Heart left ventricle (tissue), 16 donors: ENCODE data around the gene PTPRN2. TPM values are rescaled to one million over a fixed set of nuclear protein-coding genes. Genes with fewer than 3 reads are reported as not detected.

ENCODE experiments used
- ATAC-seq, 4 donors: fragments of 200-7000 bp; cut with Tn5 transposase; one replicate each; pipeline ENCODE4 v1.9.1; 2020 to 2022; ENCODE audit warnings: moderate library complexity in 4 of 4, mild to moderate bottlenecking in 3 of 4, moderate number of reproducible peaks in 1 of 4
- DNase-seq, 5 donors: peaks; one replicate each; pipeline ENCODE4 v3.0.0-alpha.2; 2020
- H3K27ac ChIP-seq, 12 donors: fragments of 200-600 bp; sonication (generic) in 4 of 12; one replicate each; pipeline versions ENCODE4 v1.5.0 to v1.8.0; 2016 to 2022; ENCODE audit warnings: mild to moderate bottlenecking in 2 of 12
- H3K27me3 ChIP-seq, 9 donors: fragments of 200-600 bp; sonication (generic) in 2 of 9; one replicate each; pipeline versions ENCODE4 v1.5.1 to v1.8.0; 2016 to 2022; ENCODE audit warnings: mild to moderate bottlenecking in 3 of 9
- H3K36me3 ChIP-seq, 9 donors: fragments of 200-600 bp; sonication (generic) in 2 of 9; one replicate each; pipeline versions ENCODE4 v1.5.0 to v1.8.0; 2018 to 2022; ENCODE audit warnings: mild to moderate bottlenecking in 2 of 9
- H3K4me1 ChIP-seq, 12 donors: fragments of 200-600 bp; sonication (generic) in 4 of 12; one replicate each; pipeline versions ENCODE4 v1.5.0 to v1.8.0; 2016 to 2022; ENCODE audit warnings: mild to moderate bottlenecking in 3 of 12
- H3K4me3 ChIP-seq, 12 donors: fragments of 200-600 bp; sonication (generic) in 4 of 12; one replicate each; pipeline versions ENCODE4 v1.5.0 to v1.8.0; 2017 to 2022; ENCODE audit warnings: mild to moderate bottlenecking in 9 of 12, moderate library complexity in 4 of 12
- H3K9me3 ChIP-seq, 12 donors: fragments of 200-600 bp; sonication (generic) in 4 of 12; one replicate each; pipeline versions ENCODE4 v1.5.0 to v1.8.0; 2016 to 2022; ENCODE audit warnings: mild to moderate bottlenecking in 1 of 12
- POLR2A ChIP-seq, 2 donors: fragments of 450-650 bp; IDR thresholded peaks; one replicate each; pipeline ENCODE4 v1.6.1; 2017; ENCODE audit warnings: antibody characterized with exemption in 2 of 2, mild to moderate bottlenecking in 2 of 2, moderate library complexity in 2 of 2
- WGBS, 4 donors: extraction: QIAGEN DNeasy Blood & Tissue Kit in 2 of 4; methylation state at CpG; one replicate each; pipeline versions ENCODE4 v1.1.5 to v1.1.7; 2013 to 2018; 5-methylcytosine and 5-hydroxymethylcytosine counted together
- intact Hi-C, 10 donors: fragments of 100-400 bp; cut with DNase I; formaldehyde crosslinking; loops; one replicate each; pipeline versions ENCODE4 v1.11.1 to v1.14.2; 2022
- polyA plus RNA-seq, 2 donors: library from polyadenylated mRNA; stranded (reverse); fragments of 200-250 nt; gene quantifications; one replicate each; pipeline ENCODE4 v1.2.3, GENCODE V29; 2013
- total RNA-seq, 9 donors: library from RNA; depleted of rRNA in 2 of 9; stranded (reverse); fragments of >200 nt in 2 of 9; fragmentation: NEBNext Ultra II Directional in 3 of 9; extraction: Animal tissue kit (Norgen Biotek cat#: 25700) in 3 of 9; gene quantifications; one replicate each; pipeline versions ENCODE4 v1.1.0 to v1.2.4, GENCODE V29; 2016 to 2023
- TF ChIP-seq, protein P1 (sequence below), 12 donors: fragments of 200-600 bp; sonication (generic) in 4 of 12; IDR thresholded peaks; one replicate each; pipeline versions ENCODE4 v1.5.0 to v1.8.0; 2018 to 2022; ENCODE audit warnings: antibody characterized with exemption in 12 of 12, mild to moderate bottlenecking in 5 of 12
- donor health status: ischemic (EF 13 %, LVEDD 7.1; RV severe dilation, severe dysfunction).
- donor health status: healthy with polysubstance abuse.
- donor health status: DM: no; HTN: yes; CAD: no.
- donor health status: DM: no; HTN: no; CAD: no.
- donor health status: ischemic (EF 25% LVEDD 6.9; RV normal size, moderate dysfunction).
- donor health status: ischemic (EF 25% LVEDD 5.7; RV mildly dilated, moderate dysfunction).
- donor health status: healthy.
- donor health status: DM: yes; HTN: yes; CAD: no.
- donor health status: ischemic (EF 35%, LVEDD 5.7; RV mildly dilated, moderate dysfunction).
- donor health status: nonischemic (EF 11% LVEDD 7.7; RV severe dilation, severe dysfunction).
- donor health status: DM: yes; HTN: yes; CAD: no.
- donor health status: PGD.
- donor health status: ischemic (EF 29% LVEDD 5.4; RV normal size, mild dysfunction).
- donor health status: nonischemic (EF 23%, LVEDD 6.1; RV moderate dilation, normal function).

PTPRN2 gene
- total and polyA plus RNA-seq, 11 donors = 0.61 to 2.3 (median 1.3) TPM

- no peak for ATAC-seq
- Histone ChIP-seq H3K4me3 (no peak overlapping the region), H3K36me3 (no peaks in the 10 kb centered on the region), H3K9me3 (no peaks in the 10 kb centered on the region), H3K27ac (no peak overlapping the region), H3K4me1 (no peaks in the 10 kb centered on the region), H3K27me3 (peaks cover 0 to 49% (median 10%) of the 10 kb centered on the region in 9 donors)
- 67 to 90% (median 73%) methylated on average over 4 to 11 of the region's 11 CpGs for WGBS, 4 donors
- intact Hi-C loops = no loop called here
- TF ChIP-seq, protein P1, sequence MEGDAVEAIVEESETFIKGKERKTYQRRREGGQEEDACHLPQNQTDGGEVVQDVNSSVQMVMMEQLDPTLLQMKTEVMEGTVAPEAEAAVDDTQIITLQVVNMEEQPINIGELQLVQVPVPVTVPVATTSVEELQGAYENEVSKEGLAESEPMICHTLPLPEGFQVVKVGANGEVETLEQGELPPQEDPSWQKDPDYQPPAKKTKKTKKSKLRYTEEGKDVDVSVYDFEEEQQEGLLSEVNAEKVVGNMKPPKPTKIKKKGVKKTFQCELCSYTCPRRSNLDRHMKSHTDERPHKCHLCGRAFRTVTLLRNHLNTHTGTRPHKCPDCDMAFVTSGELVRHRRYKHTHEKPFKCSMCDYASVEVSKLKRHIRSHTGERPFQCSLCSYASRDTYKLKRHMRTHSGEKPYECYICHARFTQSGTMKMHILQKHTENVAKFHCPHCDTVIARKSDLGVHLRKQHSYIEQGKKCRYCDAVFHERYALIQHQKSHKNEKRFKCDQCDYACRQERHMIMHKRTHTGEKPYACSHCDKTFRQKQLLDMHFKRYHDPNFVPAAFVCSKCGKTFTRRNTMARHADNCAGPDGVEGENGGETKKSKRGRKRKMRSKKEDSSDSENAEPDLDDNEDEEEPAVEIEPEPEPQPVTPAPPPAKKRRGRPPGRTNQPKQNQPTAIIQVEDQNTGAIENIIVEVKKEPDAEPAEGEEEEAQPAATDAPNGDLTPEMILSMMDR (IDR thresholded peaks at IDR 0.05) = no peak
- no peak for TF ChIP-seq POLR2A (IDR thresholded peaks at IDR 0.05)
- DNase-seq = no peak
Measured at GRCh38 chr7:158491094-158491493, 96.5 kb downstream of the PTPRN2 start.

- ATAC-seq = no peak
- no peak overlapping the region for H3K27ac ChIP-seq
- no peak overlapping the region for H3K4me3 ChIP-seq
- H3K27me3 ChIP-seq = peaks cover 0 to 42% (median 5%) of the 10 kb centered on the region in 9 donors
- H3K9me3 ChIP-seq = no peaks in the 10 kb centered on the region
- DNase-seq = no peak
- H3K4me1 ChIP-seq = no peaks in the 10 kb centered on the region
- TF ChIP-seq, protein P1 (IDR thresholded peaks at IDR 0.05) = no peak
- TF ChIP-seq POLR2A (IDR thresholded peaks at IDR 0.05) = no peak
- intact Hi-C loops = no loop called here
- H3K36me3 ChIP-seq = no peaks in the 10 kb centered on the region
- WGBS, 4 donors = 90 to 93% (median 91%) methylated on average over 46 to 47 of the region's 47 CpGs
Measured at GRCh38 chr7:158490171-158490782, 97.3 kb downstream of the PTPRN2 start.

DNA sequence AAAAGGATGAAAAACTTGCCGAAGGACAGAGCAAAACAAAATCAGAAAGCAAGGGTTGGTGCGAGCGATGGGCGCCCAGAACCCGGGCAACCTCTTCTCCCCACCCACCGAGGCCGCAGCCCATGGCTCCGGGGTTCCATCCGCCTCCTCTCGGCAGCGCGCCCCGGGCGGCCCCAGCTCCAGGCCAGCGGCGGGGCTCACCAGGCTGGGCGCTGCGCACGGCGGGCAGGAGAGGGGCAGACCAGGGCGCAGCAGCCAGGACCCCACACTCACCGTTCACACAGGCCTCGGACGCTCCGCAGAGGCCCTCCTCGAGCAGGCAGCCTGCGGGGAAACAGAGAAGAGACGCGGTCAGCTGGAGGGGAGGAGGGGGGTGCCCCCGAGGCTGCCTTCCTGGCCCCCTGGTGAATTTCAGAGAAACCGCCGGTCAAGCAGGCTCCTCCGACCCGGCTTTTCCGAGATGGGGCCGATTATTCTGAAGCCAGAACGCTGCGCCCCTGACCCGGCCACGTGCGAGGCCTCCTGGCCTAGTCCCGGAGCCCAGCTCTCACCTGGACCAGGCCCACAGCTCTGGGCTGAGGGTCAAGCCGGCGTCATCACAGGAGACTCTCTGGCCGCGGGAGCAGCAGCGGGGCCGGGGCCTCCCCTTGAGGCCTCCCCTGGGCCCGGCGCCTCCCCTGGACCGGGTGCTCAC is 98.0 kb downstream of the PTPRN2 start:
- 86 to 90% (median 89%) methylated on average over 35 to 51 of the region's 51 CpGs for WGBS, 4 donors
- no peak for DNase-seq
- Histone ChIP-seq H3K27ac (no peak overlapping the region), H3K9me3 (no peaks in the 10 kb centered on the region), H3K4me3 (no peak overlapping the region), H3K27me3 (peaks cover 0 to 37% (median 4%) of the 10 kb centered on the region in 9 donors), H3K4me1 (no peaks in the 10 kb centered on the region), H3K36me3 (no peaks in the 10 kb centered on the region)
- intact Hi-C loops = no loop called here
- TF ChIP-seq POLR2A (IDR thresholded peaks at IDR 0.05) = no peak
- TF ChIP-seq, protein P1 (IDR thresholded peaks at IDR 0.05) = no peak
- ATAC-seq = no peak

GRCh38 chr7:158488181-158488971 is 99.2 kb downstream of the PTPRN2 start:
- TF ChIP-seq, protein P1 (IDR thresholded peaks at IDR 0.05) = no peak
- TF ChIP-seq POLR2A (IDR thresholded peaks at IDR 0.05) = no peak
- DNase-seq (no peak), ATAC-seq (no peak)
- H3K9me3 ChIP-seq = no peaks in the 10 kb centered on the region
- H3K27me3 ChIP-seq = peaks cover 0 to 37% (median 4%) of the 10 kb centered on the region in 9 donors
- H3K36me3 ChIP-seq = no peaks in the 10 kb centered on the region
- H3K4me3 ChIP-seq = no peak overlapping the region
- H3K4me1 ChIP-seq = no peaks in the 10 kb centered on the region
- 87 to 90% (median 88%) methylated on average over 27 to 42 of the region's 42 CpGs for WGBS, 4 donors
- H3K27ac ChIP-seq = no peak overlapping the region
- intact Hi-C loops = no loop called here
